GM19372 (cell line): Measurements from ENCODE around the gene WDR54.
"Not testable (repeated sequence)": the region's sequence is repeated elsewhere in the genome, so short reads cannot be mapped to it uniquely, and the experiment has no call there.

Source experiments
- ATAC-seq: cut with Tn5 transposase; IDR thresholded peaks from one replicate; pipeline ENCODE4 v1.9.1; 2021; ENCODE audit warnings: mild to moderate bottlenecking, low read depth, moderate library complexity; ENCODE audit not compliant: unreplicated experiment

The WDR54 gene

GRCh38 chr2:74427551-74427950 lies 6.0 kb downstream of the WDR54 start:
- ATAC-seq = no peak

GRCh38 chr2:74428675-74429074 lies 7.1 kb downstream of the WDR54 start:
- no peak for ATAC-seq

- ATAC-seq = no peak
These were observed 8.2 kb downstream of the WDR54 start for GRCh38 chr2:74429487-74430451.

- ATAC-seq = no peak
These were observed 9.0 kb downstream of the WDR54 start for GRCh38 chr2:74430502-74430901.

GRCh38 chr2:74436111-74436805 lies 14.7 kb downstream of the WDR54 start:
- ATAC-seq = no peak

GRCh38 chr2:74436848-74437695 lies 15.5 kb downstream of the WDR54 start:
- no peak for ATAC-seq

- ATAC-seq = no peak
These were observed 16.7 kb downstream of the WDR54 start for GRCh38 chr2:74438248-74438647.

GRCh38 chr2:74439373-74439772 lies 17.8 kb downstream of the WDR54 start:
- no peak for ATAC-seq

- ATAC-seq = no peak
These were observed 18.4 kb downstream of the WDR54 start for GRCh38 chr2:74439803-74440377.

GRCh38 chr2:74440378-74441169 lies 19.0 kb downstream of the WDR54 start:
- peak; percentile 78 for ATAC-seq

GRCh38 chr2:74441170-74441689 lies 19.7 kb downstream of the WDR54 start:
- ATAC-seq = no peak

- ATAC-seq = peak; percentile 55
These were observed 20.4 kb downstream of the WDR54 start, which contains the start of gene RTKN for GRCh38 chr2:74441690-74442482. RTKN (minus strand) TSS chr2:74441937; CDS start chr2:74441816, 121 bp downstream.

- ATAC-seq = not testable (repeated sequence)
These were observed 21.2 kb downstream of the WDR54 start for GRCh38 chr2:74442483-74443297.

GRCh38 chr2:74444498-74445318 lies 23.2 kb downstream of the WDR54 start:
- no peak for ATAC-seq

GRCh38 chr2:74447230-74447999 lies 25.9 kb downstream of the WDR54 start:
- no peak for ATAC-seq

GRCh38 chr2:74448771-74449170 lies 27.2 kb downstream of the WDR54 start:
- ATAC-seq = no peak
